ENCODE results near the gene FZR1. TPM values are rescaled to one million over a fixed set of nuclear protein-coding genes. Genes with fewer than 3 reads are reported as not detected.
A peak's percentile ranks its signal among the peaks of the same experiment; 100 is the strongest.

FZR1 gene
- total and polyA plus RNA-seq, 2 of the 13 experiments (the other 11 are each of a cell fraction or from before 2014, with no cell fraction given) = 29.0 to 30.8 TPM

GRCh38 chr19:3481241-3482090 lies 24.6 kb upstream of the FZR1 start (continued):
- TF ChIP-seq BRF2 (CRISPR knock-in tag; IDR thresholded peaks at IDR 0.05) = no peak
- TF ChIP-seq ZNF737 (CRISPR knock-in tag; IDR thresholded peaks at IDR 0.05; ENCODE audit: borderline replicate concordance) = no peak
- TF ChIP-seq ZNF710 (CRISPR knock-in tag; IDR thresholded peaks at IDR 0.05; ENCODE audit: borderline replicate concordance) = no peak
- peak; percentile 70; the same call in 1 of the 2 replicates for TF ChIP-seq CHCHD3 (CRISPR knock-in tag; IDR thresholded peaks at IDR 0.05)
- TF ChIP-seq ZNF879 (CRISPR knock-in tag; IDR thresholded peaks at IDR 0.05) = no peak; the same call in 1 of the 2 replicates
- TF ChIP-seq SMAD9 (CRISPR knock-in tag; IDR thresholded peaks at IDR 0.05) = peak; percentile 83; the same call in 1 of the 2 replicates
- TF ChIP-seq, protein P1, sequence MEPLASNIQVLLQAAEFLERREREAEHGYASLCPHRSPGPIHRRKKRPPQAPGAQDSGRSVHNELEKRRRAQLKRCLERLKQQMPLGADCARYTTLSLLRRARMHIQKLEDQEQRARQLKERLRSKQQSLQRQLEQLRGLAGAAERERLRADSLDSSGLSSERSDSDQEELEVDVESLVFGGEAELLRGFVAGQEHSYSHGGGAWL (CRISPR knock-in tag; IDR thresholded peaks at IDR 0.05) = peak; percentile 86
- TF ChIP-seq, protein P2, sequence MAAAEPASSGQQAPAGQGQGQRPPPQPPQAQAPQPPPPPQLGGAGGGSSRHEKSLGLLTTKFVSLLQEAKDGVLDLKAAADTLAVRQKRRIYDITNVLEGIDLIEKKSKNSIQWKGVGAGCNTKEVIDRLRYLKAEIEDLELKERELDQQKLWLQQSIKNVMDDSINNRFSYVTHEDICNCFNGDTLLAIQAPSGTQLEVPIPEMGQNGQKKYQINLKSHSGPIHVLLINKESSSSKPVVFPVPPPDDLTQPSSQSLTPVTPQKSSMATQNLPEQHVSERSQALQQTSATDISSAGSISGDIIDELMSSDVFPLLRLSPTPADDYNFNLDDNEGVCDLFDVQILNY (CRISPR knock-in tag; conservative IDR thresholded peaks at IDR 0.05) = no peak
- TF ChIP-seq POLR2AphosphoS2 (IDR thresholded peaks at IDR 0.05; ENCODE audit: low read depth, low read length) = no peak
- 0 out of 2 replicates have a peak, but pooled peaks have one; percentile 60 for TF ChIP-seq ZNF775 (CRISPR knock-in tag; IDR thresholded peaks at IDR 0.05; ENCODE audit: borderline replicate concordance)
- TF ChIP-seq ZFP1 (CRISPR knock-in tag; IDR thresholded peaks at IDR 0.05) = no peak
- TF ChIP-seq CBX2 (IDR thresholded peaks at IDR 0.05; ENCODE audit: low read depth, low read length) = no peak
- no peak for TF ChIP-seq CBX2 (CRISPR knock-in tag; IDR thresholded peaks at IDR 0.05; ENCODE audit: low read depth)
- no peak for TF ChIP-seq NR2F6 (IDR thresholded peaks at IDR 0.05)
- TF ChIP-seq NR2F6 (CRISPR knock-in tag; IDR thresholded peaks at IDR 0.05) = peak; percentile 33; the same call in 1 of the 2 replicates
- TF ChIP-seq CSRNP1 (CRISPR knock-in tag; IDR thresholded peaks at IDR 0.05) = peak; percentile 91
- TF ChIP-seq ZNF251 (CRISPR knock-in tag; IDR thresholded peaks at IDR 0.05) = peak; percentile 87; the same call in 1 of the 2 replicates
- no peak for TF ChIP-seq NFYC (CRISPR knock-in tag; IDR thresholded peaks at IDR 0.05)
- TF ChIP-seq PCBP2 (optimal IDR thresholded peaks at IDR 0.05; ENCODE audit: low read depth, low read length, poor library complexity, severe bottlenecking) = no peak
- TF ChIP-seq ZNF597 (CRISPR knock-in tag; IDR thresholded peaks at IDR 0.05) = no peak
- TF ChIP-seq AGO2 (optimal IDR thresholded peaks at IDR 0.05; ENCODE audit: low read depth, low read length) = no peak
- TF ChIP-seq MYC (CRISPR knock-in tag; IDR thresholded peaks at IDR 0.05; ENCODE audit: borderline replicate concordance) = peak; percentile 70; the same call in 1 of the 2 replicates
- TF ChIP-seq ONECUT2 (CRISPR knock-in tag; IDR thresholded peaks at IDR 0.05) = no peak

All from HepG2 (cell line).